T-cell (primary cell): ENCODE results near the gene TTLL11. TPM values are rescaled to one million over a fixed set of nuclear protein-coding genes. Genes with fewer than 3 reads are reported as not detected.
"Not testable (repeated sequence)": the region's sequence is repeated elsewhere in the genome, so short reads cannot be mapped to it uniquely, and the experiment has no call there.

Experiments used
- ATAC-seq, 4 experiments: fragments of 200-7000 bp in 3 of 4; fragments of 150-1000 bp in 1 of 4; cut with Tn5 transposase; replicated peaks in 1 of 4; 1 replicate in 3 of 4; 2 replicates in 1 of 4; pipeline ENCODE4 v1.10.0; 2021; ENCODE audit warnings: moderate library complexity in 3 of 4, mild to moderate bottlenecking in 2 of 4, moderate number of reproducible peaks in 1 of 4
- CTCF ChIA-PET, 2 donors: fragments of 300-600 bp; sonication (Branson Sonifier 250); formaldehyde crosslinking; loops; one replicate each; lab custom pipeline; 2022; ENCODE audit warnings: antibody characterized with exemption in 2 of 2; lab: Charles Lee
- POLR2A ChIA-PET, 2 donors: fragments of 300-600 bp; sonication (Branson Sonifier 250); formaldehyde crosslinking; loops; one replicate each; lab custom pipeline; 2022; ENCODE audit warnings: antibody characterized with exemption in 2 of 2; lab: Charles Lee
- DNase-seq, 35 experiments: peaks; one replicate each; pipeline versions ENCODE4 v3.0.0 to v3.0.0-alpha.2; 2013 to 2023
- H3K27ac ChIP-seq: one replicate; pipeline ENCODE4 v1.5.1; 2013; ENCODE audit warnings: low read length
- H3K27me3 ChIP-seq, 2 experiments: replicated peaks in 1 of 2; 1 replicate in 1 of 2; 2 replicates in 1 of 2; pipeline versions ENCODE4 v1.6.1 to v1.7.0; 2013; ENCODE audit warnings: low read length in 1 of 2, mixed read lengths in 1 of 2; ENCODE audit not compliant: control insufficient read depth in 2 of 2, insufficient read depth in 2 of 2; ENCODE audit errors: extremely low read depth in 1 of 2
- H3K36me3 ChIP-seq, 2 donors: 1 replicate in 1 of 2; 2 replicates in 1 of 2; pipeline versions ENCODE4 v1.6.1 to v1.7.0; 2013; ENCODE audit warnings: low read length in 1 of 2; ENCODE audit not compliant: control insufficient read depth in 2 of 2, insufficient read depth in 1 of 2; ENCODE audit errors: extremely low read depth in 1 of 2
- H3K4me1 ChIP-seq, 2 experiments: 1 replicate in 1 of 2; 2 replicates in 1 of 2; pipeline versions ENCODE4 v1.6.1 to v1.7.0; 2013; ENCODE audit warnings: low read length in 2 of 2, mixed read lengths in 1 of 2; ENCODE audit not compliant: insufficient read depth in 2 of 2, control insufficient read depth in 1 of 2; ENCODE audit errors: extremely low read depth in 1 of 2
- H3K4me3 ChIP-seq, 2 donors: 1 replicate in 1 of 2; 2 replicates in 1 of 2; pipeline versions ENCODE4 v1.5.1 to v1.7.0; 2013; ENCODE audit warnings: mild to moderate bottlenecking in 2 of 2, low read length in 1 of 2, moderate library complexity in 1 of 2; ENCODE audit not compliant: control insufficient read depth in 1 of 2; ENCODE audit errors: extremely low read depth in 1 of 2
- H3K9me3 ChIP-seq: 2 replicates; pipeline ENCODE4 v1.7.0; 2013
- H3K27ac Mint-ChIP-seq, 2 donors: one replicate each; pipeline ENCODE4 v1.8.0; 2020 to 2021; ENCODE audit warnings: mild to moderate bottlenecking in 2 of 2, mixed read lengths in 2 of 2
- H3K27me3 Mint-ChIP-seq, 2 donors: one replicate each; pipeline ENCODE4 v1.8.0; 2021 to 2022; ENCODE audit warnings: mixed read lengths in 2 of 2
- H3K36me3 Mint-ChIP-seq: one replicate; pipeline ENCODE4 v1.8.0; 2021; ENCODE audit warnings: mixed read lengths
- H3K4me1 Mint-ChIP-seq, 3 donors: one replicate each; pipeline ENCODE4 v1.8.0; 2020 to 2022; ENCODE audit warnings: mixed read lengths in 3 of 3, mild to moderate bottlenecking in 1 of 3
- H3K4me3 Mint-ChIP-seq, 3 donors: one replicate each; pipeline ENCODE4 v1.8.0; 2020 to 2022; ENCODE audit warnings: mild to moderate bottlenecking in 3 of 3, mixed read lengths in 3 of 3, moderate library complexity in 3 of 3
- H3K9me3 Mint-ChIP-seq, 3 donors: one replicate each; pipeline ENCODE4 v1.8.0; 2020 to 2022; ENCODE audit warnings: mixed read lengths in 3 of 3
- WGBS: methylation state at CpG from one replicate; pipeline ENCODE4 v1.1.5; 2013; ENCODE audit warnings: missing lambda C conversion rate; ENCODE audit not compliant: insufficient coverage; 5-methylcytosine and 5-hydroxymethylcytosine counted together
- total RNA-seq, 35 experiments: library from RNA in 6 of 35; stranded (reverse) in 6 of 35; fragments of 120-200 nt in 1 of 35; gene quantifications; one replicate each; pipeline versions ENCODE4 v1.2.1 to v1.2.4 and lab custom pipeline; 2013 to 2026

The TTLL11 gene
- total RNA-seq, 5 donors from 2014 or later (not counting 1 experiment from before 2014, with no cell fraction given) = 3.4 to 4.8 (median 4.6) TPM

GRCh38 chr9:121984726-121985402 lies 108.2 kb downstream of the TTLL11 start:
- CTCF ChIA-PET = no interaction called here
- Mint-ChIP-seq H3K36me3 (peaks cover 48% of the 10 kb centered on the region), H3K27ac (no peak overlapping the region), H3K9me3 (peaks cover 14 to 18% (median 14%) of the 10 kb centered on the region in 3 donors), H3K4me1 (no peaks in the 10 kb centered on the region), H3K4me3 (no peak overlapping the region), H3K27me3 (no peaks in the 10 kb centered on the region)
- Histone ChIP-seq H3K4me3 (no peak overlapping the region), H3K27me3 (no peaks in the 10 kb centered on the region), H3K36me3 (no peaks in the 10 kb centered on the region), H3K4me1 (no peaks in the 10 kb centered on the region), H3K27ac (no peak overlapping the region), H3K9me3 (no peaks in the 10 kb centered on the region)
- POLR2A ChIA-PET = no interaction called here
- DNase-seq (no peak), ATAC-seq (no peak)
- WGBS = 67% methylated on average over 1 of the region's 7 CpGs

- 95% methylated on average over 2 of the region's 2 CpGs for WGBS
- H3K4me3 Mint-ChIP-seq = no peak overlapping the region
- H3K36me3 Mint-ChIP-seq = peaks cover 38% of the 10 kb centered on the region
- Histone ChIP-seq H3K4me3 (no peak overlapping the region), H3K9me3 (no peaks in the 10 kb centered on the region), H3K27ac (no peak overlapping the region), H3K36me3 (no peaks in the 10 kb centered on the region), H3K27me3 (no peaks in the 10 kb centered on the region), H3K4me1 (no peaks in the 10 kb centered on the region)
- ChIA-PET CTCF (no interaction called here), POLR2A (no interaction called here)
- H3K4me1 Mint-ChIP-seq = no peaks in the 10 kb centered on the region
- no peaks in the 10 kb centered on the region for H3K27me3 Mint-ChIP-seq
- H3K9me3 Mint-ChIP-seq = peaks cover 14 to 18% (median 14%) of the 10 kb centered on the region in 3 donors
- DNase-seq = no peak
- no peak for ATAC-seq
- no peak overlapping the region for H3K27ac Mint-ChIP-seq
Observed at GRCh38 chr9:121983736-121984135, 109.4 kb downstream of the TTLL11 start.

GRCh38 chr9:121981118-121981883 lies 111.8 kb downstream of the TTLL11 start:
- DNase-seq (no peak), ATAC-seq (no peak)
- Mint-ChIP-seq H3K4me3 (no peak overlapping the region), H3K9me3 (peaks cover 14 to 18% (median 14%) of the 10 kb centered on the region in 3 donors), H3K27ac (no peak overlapping the region), H3K4me1 (no peaks in the 10 kb centered on the region), H3K36me3 (peaks cover 15% of the 10 kb centered on the region), H3K27me3 (no peaks in the 10 kb centered on the region)
- Histone ChIP-seq H3K27ac (no peak overlapping the region), H3K9me3 (no peaks in the 10 kb centered on the region), H3K4me3 (no peak overlapping the region), H3K27me3 (no peaks in the 10 kb centered on the region), H3K36me3 (no peaks in the 10 kb centered on the region), H3K4me1 (no peaks in the 10 kb centered on the region)
- POLR2A ChIA-PET = no interaction called here
- CTCF ChIA-PET = no interaction called here
- WGBS = 90% methylated on average over 4 of the region's 5 CpGs

GRCh38 chr9:121980665-121981064 lies 112.4 kb downstream of the TTLL11 start:
- H3K36me3 ChIP-seq, POLR2A ChIA-PET, ATAC-seq, H3K27ac Mint-ChIP-seq, DNase-seq, H3K4me3 Mint-ChIP-seq, H3K9me3 ChIP-seq, H3K4me1 ChIP-seq, H3K4me1 Mint-ChIP-seq, H3K27ac ChIP-seq, H3K27me3 ChIP-seq, H3K27me3 Mint-ChIP-seq, H3K4me3 ChIP-seq: not testable (repeated sequence)
- no CpG with 5 or more reads among the region's 1 CpG for WGBS
- peaks cover 15% of the 10 kb centered on the region for H3K36me3 Mint-ChIP-seq
- peaks cover 14 to 18% (median 14%) of the 10 kb centered on the region in 3 donors for H3K9me3 Mint-ChIP-seq
- CTCF ChIA-PET = interaction anchor here in 1 of 2 donors (0.7 kb wide), 1 partner anchor 1961 kb away, joined by 3 read pairs; no protein-coding TSS in a partner anchor

GRCh38 chr9:121979736-121980135 lies 113.4 kb downstream of the TTLL11 start:
- no peaks in the 10 kb centered on the region for H3K36me3 ChIP-seq
- Mint-ChIP-seq H3K27ac (no peak overlapping the region), H3K27me3 (no peaks in the 10 kb centered on the region), H3K9me3 (peaks cover 14 to 18% (median 14%) of the 10 kb centered on the region in 3 donors), H3K4me3 (no peak overlapping the region), H3K36me3 (peaks cover 15% of the 10 kb centered on the region), H3K4me1 (no peaks in the 10 kb centered on the region)
- 100% methylated on average over 1 of the region's 1 CpG for WGBS
- DNase-seq (no peak), ATAC-seq (no peak)
- no peaks in the 10 kb centered on the region for H3K9me3 ChIP-seq
- no peaks in the 10 kb centered on the region for H3K27me3 ChIP-seq
- no peak overlapping the region for H3K27ac ChIP-seq
- CTCF ChIA-PET = no interaction called here
- no peak overlapping the region for H3K4me3 ChIP-seq
- no peaks in the 10 kb centered on the region for H3K4me1 ChIP-seq
- POLR2A ChIA-PET = no interaction called here

GRCh38 chr9:121976751-121977150 lies 116.4 kb downstream of the TTLL11 start:
- Histone ChIP-seq H3K36me3 (no peaks in the 10 kb centered on the region), H3K4me1 (no peaks in the 10 kb centered on the region), H3K9me3 (no peaks in the 10 kb centered on the region), H3K27ac (no peak overlapping the region), H3K27me3 (no peaks in the 10 kb centered on the region), H3K4me3 (no peak overlapping the region)
- peaks cover 6% of the 10 kb centered on the region for H3K36me3 Mint-ChIP-seq
- ATAC-seq (no peak), DNase-seq (no peak)
- no peak overlapping the region for H3K4me3 Mint-ChIP-seq
- no peak overlapping the region for H3K27ac Mint-ChIP-seq
- ChIA-PET CTCF (interaction anchor here in 1 of 2 donors (0.7 kb wide), 2 partner anchors 300 to 303 kb away, joined by 3 to 4 read pairs; no protein-coding TSS in a partner anchor), POLR2A (no interaction called here)
- peaks cover 7 to 10% (median 9%) of the 10 kb centered on the region in 3 donors for H3K9me3 Mint-ChIP-seq
- no peaks in the 10 kb centered on the region for H3K27me3 Mint-ChIP-seq
- no CpG with 5 or more reads among the region's 1 CpG for WGBS
- no peaks in the 10 kb centered on the region for H3K4me1 Mint-ChIP-seq
